Stimulated activated CD4-positive, alpha-beta T cell treated with anti-CD3 and anti-CD28 coated beads, Interleukin-4, amount 100 ng/mL, for 1 hour (primary cell): ENCODE data around the gene AP2A1.

ENCODE experiments used
- DNase-seq: peaks from one replicate; pipeline ENCODE4 v3.0.0-alpha.2; 2020

Gene AP2A1

GRCh38 chr19:49767381-49767780 lies 580 bp downstream of the AP2A1 start:
- DNase-seq, result no peak

GRCh38 chr19:49767967-49768581 lies 1.3 kb downstream of the AP2A1 start:
- no peak for DNase-seq

- no peak for DNase-seq
These were observed 3.7 kb downstream of the AP2A1 start for GRCh38 chr19:49770529-49770928.

- no peak for DNase-seq
These were observed 4.9 kb downstream of the AP2A1 start for GRCh38 chr19:49771674-49772139.

- DNase-seq, result no peak
These were observed 6.1 kb downstream of the AP2A1 start for GRCh38 chr19:49772850-49773432.

- no peak for DNase-seq
These were observed 7.0 kb downstream of the AP2A1 start for GRCh38 chr19:49773663-49774350.

GRCh38 chr19:49774969-49775368 lies 8.2 kb downstream of the AP2A1 start:
- DNase-seq, result no peak

GRCh38 chr19:49775742-49776370 lies 9.1 kb downstream of the AP2A1 start:
- DNase-seq, result no peak

- no peak for DNase-seq
These were observed 9.6 kb downstream of the AP2A1 start for GRCh38 chr19:49776371-49776764.

- no peak for DNase-seq
These were observed 13.1 kb downstream of the AP2A1 start for GRCh38 chr19:49779731-49780555.

GRCh38 chr19:49780861-49781260 lies 14.1 kb downstream of the AP2A1 start:
- no peak for DNase-seq

GRCh38 chr19:49781394-49781793 lies 14.6 kb downstream of the AP2A1 start:
- no peak for DNase-seq

GRCh38 chr19:49782515-49782914 lies 15.7 kb downstream of the AP2A1 start:
- no peak for DNase-seq

- no peak for DNase-seq
These were observed 19.6 kb downstream of the AP2A1 start for GRCh38 chr19:49786376-49786820.

- no peak for DNase-seq
These were observed 20.9 kb downstream of the AP2A1 start for GRCh38 chr19:49787746-49788145.

- no peak for DNase-seq
These were observed 22.1 kb downstream of the AP2A1 start for GRCh38 chr19:49788857-49789256.

- DNase-seq, result no peak
These were observed 24.1 kb downstream of the AP2A1 start for GRCh38 chr19:49790866-49791265.

GRCh38 chr19:49791776-49792445 lies 25.1 kb downstream of the AP2A1 start:
- DNase-seq, result no peak

- no peak for DNase-seq
These were observed 26.2 kb downstream of the AP2A1 start for GRCh38 chr19:49792829-49793560.

- DNase-seq, result no peak
These were observed 26.7 kb downstream of the AP2A1 start for GRCh38 chr19:49793561-49793840.

- no peak for DNase-seq
These were observed 28.8 kb downstream of the AP2A1 start for GRCh38 chr19:49795615-49796014.

- DNase-seq, result no peak
These were observed 31.8 kb downstream of the AP2A1 start for GRCh38 chr19:49798574-49798973.
